GM21423 (cell line): ENCODE data around the gene VAV2.
A peak's percentile ranks its signal among the peaks of the same experiment; 100 is the strongest.

Source experiments
- ATAC-seq: cut with Tn5 transposase; IDR thresholded peaks from one replicate; pipeline ENCODE4 v1.9.1; 2021; ENCODE audit warnings: mild to moderate bottlenecking, moderate library complexity; ENCODE audit not compliant: unreplicated experiment

VAV2 gene

DNA sequence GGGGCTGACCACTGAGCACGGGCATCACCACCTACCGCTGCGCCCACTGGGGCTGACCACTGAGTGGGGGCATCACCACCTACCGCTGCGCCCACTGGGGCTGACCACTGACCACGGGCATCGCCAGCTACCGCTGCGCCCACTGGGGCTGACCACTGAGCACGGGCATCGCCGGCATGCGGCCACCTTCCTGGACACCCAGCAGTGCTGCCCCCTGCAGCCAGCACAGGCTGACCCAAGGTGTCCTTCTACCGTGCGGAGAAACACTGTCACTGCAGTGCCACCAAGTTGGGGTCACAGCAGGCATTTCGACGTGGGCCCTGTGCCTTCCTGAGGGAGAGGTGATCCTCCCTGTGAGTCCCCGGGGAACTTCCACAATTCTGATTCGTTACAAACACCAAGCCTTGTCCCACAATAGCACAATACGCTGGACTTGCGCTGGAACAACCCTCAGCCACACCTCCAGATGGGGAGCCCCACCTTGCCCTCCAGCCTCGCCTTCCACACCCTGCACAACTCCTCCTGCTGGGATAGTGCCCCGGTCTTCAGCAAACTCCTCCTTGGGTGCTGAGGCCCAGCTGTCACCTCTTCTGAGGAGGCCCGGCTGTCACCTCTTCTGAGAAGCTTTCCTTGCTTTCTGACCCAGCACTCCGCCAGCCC lies 163.7 kb downstream of the VAV2 start:
- ATAC-seq = no peak

DNA sequence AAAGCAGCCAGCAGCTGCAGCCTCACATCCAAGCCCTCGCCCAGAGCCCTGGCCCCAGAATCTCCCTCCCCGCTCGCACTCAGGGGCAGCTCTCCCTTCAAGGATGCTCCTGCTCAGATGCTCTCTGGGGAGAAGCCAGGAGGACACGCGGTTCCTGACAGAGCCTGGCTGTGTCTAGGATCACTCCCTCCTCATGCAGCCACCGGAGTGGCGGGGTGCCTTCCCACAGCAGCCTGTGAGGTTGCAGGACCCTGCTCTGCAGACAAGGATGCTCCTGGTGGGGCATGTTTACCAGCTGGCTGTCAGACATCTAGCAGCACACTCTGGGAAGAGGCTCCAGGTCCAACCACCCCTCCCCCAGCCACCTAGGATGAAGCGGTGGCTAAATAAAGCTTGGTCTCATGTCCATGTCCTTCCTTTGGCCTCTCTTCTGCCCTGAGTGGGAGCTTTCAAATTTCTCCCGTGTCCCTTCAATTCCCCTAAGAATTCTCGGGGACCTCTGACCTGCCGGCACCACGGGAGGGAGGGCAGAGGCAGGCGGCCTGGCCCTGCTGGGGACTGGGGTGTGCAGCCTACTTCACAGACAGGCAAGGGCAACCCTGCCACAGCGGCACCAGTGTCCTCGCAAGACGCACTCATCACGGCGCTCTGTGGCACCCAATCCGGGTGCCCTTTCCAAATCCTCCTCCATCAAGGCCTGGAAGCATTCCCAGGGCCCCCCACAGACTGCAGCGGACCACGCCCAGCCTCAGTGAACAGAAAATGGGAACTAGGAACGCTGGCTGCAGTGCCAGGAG lies 165.6 kb downstream of the VAV2 start:
- ATAC-seq = no peak

DNA sequence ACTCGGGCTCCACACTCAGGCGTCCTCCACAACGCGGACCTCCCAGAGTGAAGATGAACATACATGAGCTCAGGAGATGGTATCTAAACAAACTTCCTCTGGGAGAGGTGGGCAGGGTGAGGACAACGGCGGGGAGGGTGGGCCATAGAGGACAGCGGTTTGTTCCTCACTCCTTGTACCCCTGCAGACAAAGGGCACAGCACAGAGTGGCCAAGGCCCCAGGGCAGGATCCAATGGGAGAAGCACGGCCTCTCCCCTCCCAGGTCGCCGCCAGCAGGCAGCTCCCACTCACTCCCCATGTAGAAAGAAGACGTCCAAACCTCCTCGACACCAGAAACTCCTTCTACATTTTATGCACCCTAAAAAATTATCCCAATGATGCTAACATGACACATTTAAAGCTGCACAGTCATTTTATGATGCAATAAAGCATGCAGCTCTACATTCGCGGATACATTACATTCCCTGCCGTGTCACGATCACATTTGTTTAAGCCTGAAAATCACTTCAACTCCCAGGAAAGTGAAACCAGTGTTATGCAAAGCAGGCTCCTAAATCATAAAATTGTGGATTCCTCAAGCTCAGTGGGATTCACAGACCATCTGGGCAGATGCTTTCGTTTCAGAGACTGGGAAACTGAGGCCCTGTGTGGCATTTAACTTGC lies 166.4 kb downstream of the VAV2 start:
- ATAC-seq = no peak

DNA sequence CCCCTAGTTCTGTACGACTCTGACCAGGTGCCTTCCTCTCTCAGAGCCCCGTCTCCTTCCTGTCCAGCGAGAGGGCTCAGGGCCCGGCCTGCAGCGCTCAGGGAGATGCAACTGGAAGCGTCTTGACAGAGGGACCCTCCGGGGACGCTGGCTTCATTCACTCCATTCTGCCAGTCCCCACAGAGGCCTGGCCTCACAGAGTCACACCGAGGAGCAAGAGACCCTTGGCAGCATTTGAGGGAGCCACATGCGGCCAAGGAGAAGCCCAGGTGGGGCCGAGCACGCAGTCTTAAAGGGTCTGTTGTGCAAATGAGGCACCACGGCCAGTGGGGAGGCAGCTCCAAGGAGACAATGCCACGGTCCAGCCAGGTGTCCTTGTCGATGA lies 167.3 kb downstream of the VAV2 start:
- ATAC-seq = no peak

DNA sequence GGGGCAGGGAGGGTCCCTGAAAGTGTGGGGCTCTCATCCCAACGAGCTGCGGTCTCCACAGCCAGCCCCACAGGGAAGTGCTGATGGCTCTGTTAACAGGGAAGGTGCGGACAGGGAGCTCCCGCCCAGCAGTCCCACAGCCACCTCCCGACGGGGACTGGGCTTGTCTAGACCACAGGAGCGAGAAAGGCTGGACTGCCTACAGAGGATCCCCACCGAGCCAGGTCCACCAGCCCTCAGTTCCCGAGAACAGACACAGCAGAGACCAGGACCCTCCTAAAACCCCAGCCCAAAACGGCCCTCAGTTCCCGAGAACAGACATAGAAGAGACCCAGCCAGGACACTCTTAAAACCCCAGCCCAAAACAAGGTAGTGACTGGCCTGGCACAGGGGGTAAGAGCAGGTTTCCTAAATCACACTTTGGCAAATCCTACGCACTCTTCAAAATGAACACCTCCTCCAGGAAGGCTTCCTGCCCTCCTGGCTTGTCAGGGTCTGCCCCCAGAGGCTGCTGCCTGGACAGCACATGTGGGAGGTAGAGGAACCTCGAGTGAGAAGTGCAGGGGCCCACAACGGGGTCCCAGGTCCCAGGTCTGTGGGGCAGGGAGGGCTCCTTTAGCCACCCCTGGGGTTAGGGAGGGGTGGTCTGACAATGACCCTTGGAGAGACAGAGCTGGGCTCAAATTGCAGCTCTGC lies 167.9 kb downstream of the VAV2 start:
- ATAC-seq = no peak

DNA sequence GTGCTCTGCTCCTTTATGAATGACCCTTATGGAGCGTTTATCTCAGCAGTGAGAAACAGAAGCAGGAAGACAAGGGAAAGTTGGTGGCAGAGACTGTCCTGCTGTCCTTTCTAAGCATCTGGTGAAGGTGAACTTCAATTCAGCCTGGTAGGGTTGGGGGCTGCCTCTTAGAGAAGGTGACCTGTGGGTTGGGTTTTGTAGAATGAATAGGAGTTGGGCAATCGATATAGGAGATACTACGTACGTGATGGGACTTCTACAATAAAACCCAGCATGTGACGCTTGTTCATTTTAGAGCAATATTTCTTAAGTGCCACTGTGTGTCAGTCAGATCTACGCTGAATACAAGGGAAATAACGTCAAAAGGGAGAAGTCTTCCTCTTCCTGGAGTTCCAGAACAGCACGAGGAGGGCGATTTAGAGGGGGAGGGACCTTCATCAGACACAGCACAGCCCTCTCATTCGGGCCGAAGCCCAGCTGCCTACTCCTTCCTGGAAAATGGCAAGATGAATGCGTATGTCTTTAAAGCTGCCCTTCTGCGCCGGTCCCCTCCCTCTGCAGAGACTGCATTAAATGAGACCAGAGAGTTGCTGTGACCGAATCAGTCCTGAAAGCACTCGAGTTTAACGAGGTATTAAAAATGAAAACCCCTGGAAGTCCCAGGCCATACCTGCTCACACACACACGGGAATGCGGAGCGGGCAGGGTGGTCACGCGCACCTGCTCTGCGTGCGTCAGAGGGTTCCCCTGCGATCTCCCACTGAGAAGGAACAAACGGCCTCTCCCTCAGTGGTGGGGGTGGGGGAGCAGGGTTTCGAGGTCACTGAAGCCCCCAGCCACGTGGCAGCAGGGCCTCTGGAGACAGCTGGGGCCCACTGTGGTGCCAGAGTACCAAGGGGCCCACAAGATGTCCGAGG lies 168.7 kb downstream of the VAV2 start:
- ATAC-seq = no peak

DNA sequence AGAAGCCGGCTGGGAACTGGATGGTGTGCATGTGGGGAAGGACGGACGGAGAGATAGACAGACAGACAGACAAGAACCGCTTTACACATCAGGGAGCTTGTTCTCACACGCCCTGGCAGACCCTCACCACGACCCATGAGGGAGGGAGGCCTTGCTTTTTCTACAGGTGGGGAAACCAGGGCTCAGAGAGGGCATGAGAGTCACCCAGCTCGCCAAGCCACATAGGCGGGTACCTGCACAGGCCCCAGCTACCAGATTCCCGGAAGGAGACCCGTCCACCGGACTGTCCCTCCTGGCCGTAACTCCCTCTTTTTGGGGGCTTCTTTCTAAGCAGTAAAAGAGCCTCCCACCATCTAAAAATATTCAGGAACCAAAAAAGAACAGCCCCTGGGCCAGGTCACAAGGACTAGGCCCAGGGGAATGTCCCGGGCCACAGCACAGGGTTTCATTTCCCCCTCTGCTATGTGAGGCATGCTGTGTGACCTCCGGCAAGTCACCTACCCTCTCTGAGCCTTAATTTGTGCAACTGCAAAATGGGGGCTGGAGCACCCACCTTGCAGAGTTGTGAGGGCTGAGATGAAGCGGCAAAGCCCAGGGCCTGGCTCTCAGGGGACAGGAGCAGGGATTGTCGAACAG lies 169.6 kb downstream of the VAV2 start:
- ATAC-seq = peak; percentile 41

DNA sequence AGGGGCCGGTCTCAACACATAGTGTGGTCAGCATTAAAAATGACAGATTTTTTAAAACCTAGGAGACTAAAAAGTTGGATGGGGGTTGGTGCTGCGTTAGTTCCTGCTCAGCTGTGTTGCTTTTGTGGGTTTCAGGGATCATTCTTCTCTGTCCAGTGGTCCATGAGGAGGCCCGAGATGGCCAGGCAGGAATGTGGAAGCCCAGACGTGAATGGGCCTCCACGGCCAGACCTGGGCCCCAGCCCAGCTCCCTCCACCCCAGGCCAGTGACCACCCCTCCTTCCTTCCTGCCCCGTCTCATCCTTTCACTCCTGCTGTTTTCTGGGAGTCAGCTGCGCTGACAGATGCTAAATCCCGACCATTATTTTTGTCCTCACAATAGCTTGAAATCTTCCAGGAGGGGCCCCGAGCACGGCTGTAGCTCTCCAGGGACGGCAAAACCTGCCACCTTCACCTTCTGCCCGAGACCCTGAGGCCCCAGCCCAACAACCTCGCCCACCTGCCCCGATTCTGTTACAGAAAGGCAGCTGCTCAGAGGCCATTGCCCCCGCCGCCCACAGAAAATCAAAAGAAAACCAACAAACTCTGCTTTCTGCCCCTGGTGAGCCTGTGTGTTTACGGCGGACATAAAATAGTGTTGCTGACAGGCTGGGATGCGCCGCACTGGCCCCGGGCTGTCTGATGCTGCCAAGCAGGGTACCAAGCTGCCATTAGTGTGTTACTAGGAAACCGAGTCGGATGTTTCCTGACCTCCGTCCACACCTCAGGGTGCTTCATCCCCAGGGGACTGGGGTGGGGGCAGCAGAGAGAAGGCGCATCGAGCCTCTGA lies 170.3 kb downstream of the VAV2 start:
- peak; percentile 36 for ATAC-seq

DNA sequence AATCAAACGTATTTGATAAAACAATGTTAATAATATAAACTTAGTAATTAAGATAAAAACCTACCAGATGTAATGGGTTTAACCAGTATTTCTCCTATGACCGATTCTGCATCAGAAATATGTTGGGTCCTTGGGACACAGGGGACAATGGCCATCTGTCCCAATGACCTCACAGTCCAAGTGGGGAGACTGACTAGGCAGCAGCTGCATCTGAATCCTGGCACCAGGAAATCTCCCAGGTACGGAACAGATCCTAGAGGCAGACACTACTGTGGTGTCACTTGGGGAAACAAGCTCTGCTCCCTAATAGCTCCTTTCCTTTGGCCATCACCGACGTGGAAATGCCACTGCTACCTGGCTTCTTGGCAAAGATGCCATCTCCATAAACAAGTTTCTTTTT lies 172.2 kb downstream of the VAV2 start:
- no peak for ATAC-seq

DNA sequence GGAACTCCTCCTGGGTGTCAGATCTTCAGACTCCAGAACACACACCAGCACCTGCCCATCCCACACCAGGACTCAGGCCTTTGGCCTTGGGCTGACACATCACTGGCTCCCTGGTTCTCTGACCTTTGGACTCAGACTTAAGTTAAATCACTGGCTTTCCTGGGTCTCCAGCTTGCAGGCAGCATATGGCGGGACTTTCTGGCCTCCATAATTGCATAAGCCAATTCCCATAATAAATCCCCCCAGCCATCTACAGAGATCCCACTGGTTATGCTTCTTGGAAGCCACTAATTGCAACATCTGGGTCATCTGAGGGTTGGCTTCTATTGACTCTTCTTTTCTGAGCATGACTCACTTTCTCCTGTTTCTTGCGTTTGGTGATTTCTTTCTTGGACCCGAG lies 173.7 kb downstream of the VAV2 start:
- ATAC-seq = no peak

DNA sequence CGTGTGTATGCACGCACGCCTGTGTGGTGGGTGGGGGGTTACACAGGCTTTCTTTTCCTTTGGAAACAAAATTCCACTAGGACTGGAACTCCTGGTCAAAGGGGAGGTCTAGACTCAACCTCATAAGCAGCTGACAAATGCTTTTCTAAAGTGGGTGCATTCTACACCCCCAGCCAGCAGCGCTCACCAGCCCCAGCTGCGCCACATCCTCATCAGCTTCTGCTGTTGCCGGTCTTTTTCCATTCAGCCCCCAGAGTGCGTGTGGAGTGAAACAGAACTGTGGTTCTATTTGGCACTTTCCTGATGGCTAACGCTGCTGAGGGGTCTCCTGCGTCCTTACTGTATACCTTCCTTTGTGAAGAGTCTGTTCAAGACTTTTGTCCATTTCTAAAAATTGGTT lies 176.3 kb downstream of the VAV2 start:
- no peak for ATAC-seq

DNA sequence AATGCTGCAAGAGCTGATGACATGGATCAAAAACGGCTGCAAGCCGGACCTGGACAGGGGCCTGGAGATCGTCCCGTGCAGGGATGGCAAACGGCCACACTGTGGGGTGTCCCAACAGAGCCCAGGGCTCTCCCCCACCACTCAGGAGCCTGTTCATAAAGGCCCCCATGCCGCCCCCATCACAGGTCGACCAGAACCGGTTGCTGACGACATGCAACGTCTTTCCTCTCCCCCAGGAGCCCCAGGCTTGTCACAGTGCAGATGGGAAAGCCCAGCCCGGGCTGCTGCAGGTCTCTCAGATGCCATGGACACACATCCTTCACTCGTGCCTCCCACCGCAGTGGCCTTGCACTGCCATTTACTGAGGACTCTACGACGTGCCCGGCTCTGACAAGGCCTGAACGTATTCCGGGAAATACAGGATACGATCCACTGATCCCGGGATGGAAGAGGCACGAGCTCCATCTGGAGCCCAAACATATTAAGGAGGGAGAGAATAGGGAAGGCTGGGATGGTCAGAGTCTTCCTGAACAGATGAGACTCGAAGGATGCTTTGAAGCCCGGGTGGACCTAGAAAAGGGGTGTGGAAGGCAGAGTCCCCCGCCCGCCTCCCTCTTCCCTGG lies 177.4 kb downstream of the VAV2 start:
- no peak for ATAC-seq

DNA sequence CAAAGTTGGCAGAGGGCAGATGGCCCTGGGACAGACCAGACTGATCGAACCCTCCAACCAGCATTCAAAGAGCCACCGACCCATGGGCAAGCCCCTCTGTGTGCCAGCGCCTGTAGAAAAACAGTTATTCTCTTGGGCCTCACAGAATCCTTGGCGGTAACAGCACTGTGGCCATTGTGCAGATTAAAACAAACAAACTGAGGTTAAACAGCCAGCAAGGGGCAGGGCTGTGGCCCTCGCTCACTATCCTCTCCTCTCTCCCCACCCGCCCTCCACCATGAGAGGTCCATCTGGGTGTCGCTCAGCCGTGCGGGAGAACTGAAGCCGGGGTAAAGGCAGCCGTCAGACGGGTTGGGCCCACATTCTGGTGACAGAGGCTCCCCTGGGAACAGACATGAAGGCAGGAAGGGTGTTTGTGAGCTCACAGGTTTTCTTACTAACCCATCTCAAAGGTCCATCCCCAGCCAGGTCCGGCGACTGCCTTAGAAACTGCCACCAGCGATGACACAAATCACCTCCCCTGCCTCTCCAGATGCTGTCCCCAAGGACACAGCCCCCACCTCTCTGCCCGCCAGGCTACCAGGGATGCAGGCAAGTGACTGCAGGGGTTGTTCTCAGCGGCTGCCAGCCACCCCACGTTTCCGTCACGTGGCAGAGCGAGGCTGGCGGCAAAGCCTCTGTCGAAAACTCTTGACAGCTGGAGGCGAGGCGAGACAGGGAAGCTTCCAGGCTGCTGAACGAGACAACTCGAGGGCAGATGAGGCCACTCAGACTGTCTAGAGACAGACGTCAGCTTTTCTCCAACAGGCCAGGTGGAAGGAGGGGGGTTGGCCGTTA lies 178.2 kb downstream of the VAV2 start:
- no peak for ATAC-seq

DNA sequence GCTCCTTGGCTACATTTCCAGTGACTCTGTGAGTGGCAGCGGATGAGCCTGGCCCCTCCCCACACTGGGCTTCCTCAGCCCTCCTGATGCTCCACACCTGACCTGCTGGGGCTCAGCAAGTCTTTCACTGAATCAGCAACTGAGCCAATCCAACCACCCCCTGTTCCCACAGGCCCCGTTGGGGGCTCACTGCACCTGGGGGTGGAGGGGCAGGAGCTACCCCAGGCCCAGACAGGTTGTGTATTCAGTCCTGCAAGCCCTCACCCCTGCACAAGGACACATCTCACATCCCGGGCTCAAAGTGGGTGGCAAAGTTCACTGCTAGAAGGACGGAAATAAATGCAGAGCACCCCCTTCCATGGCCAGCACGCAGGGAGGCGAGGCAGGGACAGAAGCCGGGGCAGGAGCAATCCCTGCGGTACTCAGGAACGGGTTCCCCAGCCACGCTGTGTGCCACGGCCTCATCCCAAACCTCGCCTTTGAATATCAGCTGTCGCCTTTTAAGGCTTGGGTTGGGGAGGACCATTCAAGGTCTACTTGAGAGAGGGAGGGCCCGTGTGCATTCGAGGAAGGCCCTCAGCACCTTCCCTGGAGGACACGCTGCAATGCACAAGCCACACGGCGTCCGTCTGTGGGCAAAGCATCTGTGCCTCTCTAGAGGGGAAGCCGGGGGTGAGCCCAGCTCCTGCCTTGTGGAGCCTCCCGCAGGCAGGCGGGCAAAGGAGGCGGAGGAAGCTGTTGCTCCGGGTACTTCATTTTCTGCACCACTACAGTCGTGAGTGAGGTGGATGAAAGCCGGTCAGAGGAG lies 179.0 kb downstream of the VAV2 start:
- ATAC-seq = no peak

DNA sequence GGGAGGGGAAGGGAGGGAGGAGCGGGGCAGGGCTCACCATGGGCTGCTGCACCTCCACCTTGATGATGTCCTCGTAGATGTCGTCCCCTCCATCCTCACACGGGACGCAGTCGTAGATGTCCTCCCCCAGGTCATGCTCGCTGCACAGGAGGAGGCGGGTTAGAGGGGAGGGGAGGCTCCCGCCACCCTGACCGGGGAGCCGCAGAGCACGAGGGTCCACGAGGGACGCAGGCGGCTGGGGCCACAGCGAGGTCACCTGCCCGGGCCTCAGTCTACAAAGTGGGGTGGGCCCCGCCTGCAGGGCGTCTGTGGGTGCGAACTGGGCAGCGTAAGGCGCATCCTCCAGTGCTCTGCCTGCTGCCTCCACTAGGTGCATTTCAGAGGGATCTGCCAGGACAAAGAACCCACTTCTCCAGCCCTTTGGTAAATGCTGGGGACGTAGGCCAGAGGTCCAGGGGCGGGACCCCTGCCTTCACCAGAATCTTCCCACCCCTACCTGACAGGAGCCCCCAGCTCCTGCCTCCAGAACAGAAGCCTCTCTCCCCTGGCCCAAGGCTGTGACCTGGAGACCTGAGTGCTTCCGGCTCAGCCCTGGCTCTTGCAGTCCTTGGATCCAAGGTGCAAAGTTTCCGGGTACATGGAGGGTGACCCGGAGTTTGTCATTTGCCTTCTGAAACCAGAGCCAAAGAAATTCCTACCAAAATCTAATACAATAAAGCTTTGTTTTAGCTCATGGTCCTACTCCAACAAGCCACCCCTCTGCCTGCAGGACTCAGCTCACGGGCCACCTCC lies 179.9 kb downstream of the VAV2 start:
- ATAC-seq = no peak

DNA sequence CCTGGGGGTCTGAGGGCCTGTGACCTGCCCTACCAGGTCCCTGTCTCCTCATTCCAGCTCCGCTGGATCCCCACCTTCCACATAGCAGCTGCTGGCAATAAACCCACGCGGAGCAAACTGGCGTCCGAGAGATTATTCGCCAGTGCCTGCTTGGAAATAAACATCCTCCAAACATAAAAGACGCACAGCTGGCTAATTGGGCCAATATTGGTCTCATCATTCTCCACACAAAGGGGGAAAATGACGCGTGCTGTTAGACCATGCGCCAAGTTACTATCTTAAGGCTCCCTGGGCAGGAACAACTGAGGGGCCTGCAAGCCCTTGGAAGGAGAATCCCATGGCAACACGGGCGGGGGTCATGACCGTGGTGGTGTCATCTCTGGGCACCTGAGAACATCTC lies 180.7 kb downstream of the VAV2 start:
- ATAC-seq = no peak
